DMS 273 (cell line): ENCODE data around the gene NEDD9.

Experiments
- DNase-seq: peaks from one replicate; lab custom pipeline; 2025; ENCODE audit not compliant: unreplicated experiment; lab: John Stamatoyannopoulos, UW

Gene NEDD9, protein sequence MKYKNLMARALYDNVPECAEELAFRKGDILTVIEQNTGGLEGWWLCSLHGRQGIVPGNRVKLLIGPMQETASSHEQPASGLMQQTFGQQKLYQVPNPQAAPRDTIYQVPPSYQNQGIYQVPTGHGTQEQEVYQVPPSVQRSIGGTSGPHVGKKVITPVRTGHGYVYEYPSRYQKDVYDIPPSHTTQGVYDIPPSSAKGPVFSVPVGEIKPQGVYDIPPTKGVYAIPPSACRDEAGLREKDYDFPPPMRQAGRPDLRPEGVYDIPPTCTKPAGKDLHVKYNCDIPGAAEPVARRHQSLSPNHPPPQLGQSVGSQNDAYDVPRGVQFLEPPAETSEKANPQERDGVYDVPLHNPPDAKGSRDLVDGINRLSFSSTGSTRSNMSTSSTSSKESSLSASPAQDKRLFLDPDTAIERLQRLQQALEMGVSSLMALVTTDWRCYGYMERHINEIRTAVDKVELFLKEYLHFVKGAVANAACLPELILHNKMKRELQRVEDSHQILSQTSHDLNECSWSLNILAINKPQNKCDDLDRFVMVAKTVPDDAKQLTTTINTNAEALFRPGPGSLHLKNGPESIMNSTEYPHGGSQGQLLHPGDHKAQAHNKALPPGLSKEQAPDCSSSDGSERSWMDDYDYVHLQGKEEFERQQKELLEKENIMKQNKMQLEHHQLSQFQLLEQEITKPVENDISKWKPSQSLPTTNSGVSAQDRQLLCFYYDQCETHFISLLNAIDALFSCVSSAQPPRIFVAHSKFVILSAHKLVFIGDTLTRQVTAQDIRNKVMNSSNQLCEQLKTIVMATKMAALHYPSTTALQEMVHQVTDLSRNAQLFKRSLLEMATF

DNA sequence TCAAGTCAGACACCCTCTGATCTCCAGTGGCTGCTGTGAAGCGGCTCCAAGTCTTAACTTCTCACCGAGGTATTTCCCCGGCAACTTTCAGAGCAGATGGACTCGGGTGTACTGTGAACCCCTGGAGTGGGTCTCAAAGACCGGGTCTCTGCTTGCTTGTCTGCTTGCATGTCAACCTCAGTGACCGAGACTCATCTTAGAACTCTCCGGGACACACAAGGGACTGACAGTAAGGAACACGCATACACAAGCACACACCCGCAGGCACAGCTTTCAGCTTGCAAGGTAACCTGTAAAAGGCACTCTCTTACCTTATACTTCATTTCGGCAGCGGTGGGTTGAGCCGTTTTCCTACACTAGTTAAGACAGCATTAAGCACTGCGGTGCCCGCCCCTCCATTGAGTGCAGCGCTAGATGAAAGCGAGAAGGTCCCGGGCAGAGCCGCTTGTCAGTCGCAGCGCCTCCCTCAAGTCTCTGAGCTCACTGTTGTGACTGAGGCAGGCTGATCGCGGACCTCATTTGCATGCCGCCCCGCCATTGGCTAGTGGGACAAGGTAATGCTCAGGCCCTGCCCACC lies at the start of gene NEDD9:
Gene NEDD9, minus strand, starts transcription at position 476 of the 577 bp plus-strand sequence. Its CDS starts 153 bp downstream, at position 323.
- peak; percentile 96 for DNase-seq

DNA sequence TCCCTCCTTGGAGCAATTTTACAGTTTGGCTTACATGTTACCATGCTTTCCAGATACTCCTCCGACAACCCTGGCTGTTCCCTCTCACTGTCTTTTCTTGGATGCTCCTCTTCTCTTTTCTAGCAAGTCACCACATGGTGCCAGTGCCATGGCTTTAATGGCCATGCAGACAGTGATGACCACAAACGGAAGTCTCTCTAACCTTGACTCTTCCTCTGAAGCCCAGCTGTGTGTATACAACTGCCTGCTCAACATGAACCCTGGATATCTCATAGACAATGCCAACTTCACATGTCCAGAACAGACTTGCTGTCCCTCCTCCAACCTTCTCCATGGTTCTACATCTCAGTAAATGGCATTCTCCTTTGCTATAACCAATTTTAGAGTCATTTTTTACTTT lies 49.8 kb upstream of the NEDD9 start:
- no peak for DNase-seq

DNA sequence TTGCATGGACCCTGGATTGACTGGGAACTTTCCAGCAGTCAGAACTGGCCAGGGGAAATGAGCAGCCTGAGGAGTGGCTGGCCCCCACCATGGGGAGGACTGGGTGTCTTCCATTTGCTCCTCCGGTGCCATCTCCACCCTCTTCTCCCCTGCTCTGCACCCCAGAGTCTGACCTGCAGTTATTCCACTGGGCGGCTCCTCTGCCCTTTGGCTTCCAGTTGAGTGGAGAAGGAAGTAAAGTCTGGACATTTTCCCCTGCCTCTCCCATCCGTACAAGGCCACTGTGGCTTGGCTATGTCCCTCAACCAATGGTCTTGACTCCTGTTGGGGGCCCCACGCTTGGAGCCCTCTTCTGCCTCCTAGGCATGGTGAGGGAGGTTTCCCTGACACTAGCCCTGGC lies 47.9 kb upstream of the NEDD9 start:
- DNase-seq: no peak

DNA sequence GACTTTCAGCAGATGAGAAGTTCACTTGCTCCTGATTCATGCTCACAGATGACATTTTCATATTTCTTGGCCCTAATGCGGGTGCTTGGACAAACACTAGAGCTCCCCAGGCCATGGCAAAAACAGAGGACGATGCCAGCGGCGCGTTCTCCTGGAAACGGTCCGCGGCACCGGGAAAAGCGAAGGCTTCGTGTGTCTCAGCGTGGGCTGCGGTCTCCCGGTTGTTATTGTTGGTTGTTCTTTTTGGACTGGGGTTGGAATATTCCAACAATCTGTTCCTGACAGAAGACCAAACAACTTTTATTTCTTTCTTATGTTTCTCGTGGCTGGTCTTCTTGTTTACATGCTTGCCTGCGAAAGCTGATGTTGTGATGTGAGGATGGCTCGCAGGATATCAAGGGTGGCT lies 46.8 kb upstream of the NEDD9 start:
- no peak for DNase-seq

DNA sequence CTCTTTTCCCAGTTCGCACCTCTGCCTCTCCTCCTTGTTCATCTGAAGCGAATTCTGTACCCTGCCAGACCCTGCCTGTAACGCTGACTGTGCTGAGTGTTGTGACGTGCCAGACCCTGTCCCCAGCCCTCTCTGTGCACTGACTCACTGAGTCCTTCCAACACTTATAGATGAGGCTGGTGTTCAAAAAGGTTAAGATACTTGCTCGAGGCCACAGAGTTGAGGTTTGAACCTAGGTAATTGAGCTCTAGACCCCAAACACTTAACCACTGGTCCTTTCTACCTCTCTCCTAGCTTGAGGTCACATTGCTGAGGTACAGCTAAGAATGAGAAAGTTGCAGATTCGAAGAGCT lies 45.7 kb upstream of the NEDD9 start:
- no peak for DNase-seq

DNA sequence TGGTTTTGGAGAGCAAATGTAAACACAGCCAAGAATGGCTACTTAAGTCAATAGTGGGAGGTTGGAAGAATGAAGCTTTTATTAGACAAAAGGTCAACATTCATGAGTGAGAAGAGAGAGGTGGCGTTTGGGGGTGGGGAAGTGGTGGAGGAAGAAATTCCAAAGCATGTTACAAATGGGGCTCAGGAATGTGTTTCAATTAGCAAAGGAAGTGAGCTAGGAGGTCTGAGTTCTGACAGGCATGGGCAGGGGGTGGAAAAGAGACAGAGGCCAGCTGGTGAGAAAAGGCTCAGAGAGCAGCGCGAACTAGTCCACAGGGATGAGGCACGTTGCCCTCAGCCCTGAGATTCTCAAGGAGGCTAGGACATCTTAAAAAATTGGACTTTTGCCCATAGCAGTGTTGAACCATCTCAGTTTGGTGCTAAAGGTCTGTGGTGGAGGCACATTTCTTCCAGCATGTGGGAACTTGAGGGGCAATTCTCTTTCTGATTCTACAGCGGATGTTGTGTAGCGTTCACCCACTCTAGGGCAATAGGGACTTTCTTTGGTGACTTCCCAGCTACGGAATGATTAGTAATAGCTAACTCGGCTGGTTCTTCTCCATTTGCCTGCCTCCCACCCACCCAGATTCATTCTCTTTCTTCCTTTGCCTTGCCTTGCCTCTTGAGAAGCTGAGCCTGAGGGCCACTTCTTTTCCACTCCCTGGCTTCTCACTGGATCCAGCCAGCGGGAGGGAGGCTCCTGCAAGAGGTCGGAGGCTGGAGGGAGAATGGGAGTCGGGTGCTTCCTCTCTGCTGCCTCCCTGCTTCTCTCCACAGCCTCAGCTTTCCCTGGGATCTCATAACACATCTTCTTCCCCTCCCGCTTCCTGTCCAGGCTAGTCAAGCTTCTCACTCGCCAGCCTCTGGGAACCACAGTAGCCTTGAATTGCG lies 45.1 kb upstream of the NEDD9 start:
- DNase-seq: no peak

DNA sequence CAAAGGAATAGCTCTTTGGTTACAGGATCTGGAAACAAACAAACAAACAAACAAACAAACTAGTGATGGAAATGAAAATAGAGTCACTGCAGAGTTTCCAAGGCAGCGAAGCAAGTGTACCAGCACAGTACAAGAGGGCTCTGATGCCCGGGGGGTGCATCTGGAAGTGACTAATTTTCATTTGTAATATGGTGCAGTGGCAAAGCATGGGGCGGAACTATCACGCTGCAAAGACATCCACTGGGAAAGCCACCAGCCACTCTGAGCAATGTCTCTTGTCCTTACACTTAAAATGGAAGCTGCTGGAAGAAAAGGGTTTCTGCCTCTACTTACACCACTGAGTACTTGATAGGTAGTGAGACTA lies 44.4 kb upstream of the NEDD9 start:
- DNase-seq: no peak

DNA sequence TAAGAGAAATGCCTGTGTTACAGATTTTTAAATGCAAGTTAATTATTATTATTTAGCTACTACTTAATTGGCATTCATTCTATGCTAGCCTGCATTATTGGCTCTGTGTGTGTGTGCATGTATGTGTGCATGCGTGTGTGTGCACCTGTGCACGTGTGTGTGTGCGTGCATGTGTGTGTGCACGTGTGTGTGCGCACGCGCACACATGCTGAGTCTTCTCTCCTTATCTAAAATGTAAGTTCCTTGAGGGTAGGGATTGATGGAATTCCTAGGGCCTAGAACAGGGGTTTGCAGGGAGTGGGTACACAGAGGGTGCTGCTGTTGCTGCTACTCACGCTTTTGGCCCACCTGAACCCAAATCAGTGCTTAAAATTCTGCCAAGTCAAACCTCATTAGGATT lies 43.8 kb upstream of the NEDD9 start:
- no peak for DNase-seq

DNA sequence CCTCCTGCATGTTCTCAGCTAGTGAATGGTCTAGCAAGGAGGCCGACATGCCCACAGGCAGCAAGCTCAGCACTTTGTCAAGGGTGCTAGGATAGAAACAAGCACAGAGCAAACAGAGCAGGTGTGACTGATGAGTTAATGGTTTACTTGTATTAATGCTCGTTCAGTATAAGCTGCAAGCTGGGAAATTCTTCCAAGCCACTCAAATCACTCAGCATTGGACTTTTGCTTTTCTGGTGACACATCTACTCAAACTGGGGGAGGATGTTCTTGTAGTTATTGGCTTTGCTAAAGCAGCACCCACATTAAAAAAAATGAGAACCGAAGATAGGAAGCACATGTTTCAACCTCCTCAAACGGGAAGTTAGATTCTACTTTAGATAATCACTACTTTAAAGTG lies 43.1 kb upstream of the NEDD9 start:
- no peak for DNase-seq

DNA sequence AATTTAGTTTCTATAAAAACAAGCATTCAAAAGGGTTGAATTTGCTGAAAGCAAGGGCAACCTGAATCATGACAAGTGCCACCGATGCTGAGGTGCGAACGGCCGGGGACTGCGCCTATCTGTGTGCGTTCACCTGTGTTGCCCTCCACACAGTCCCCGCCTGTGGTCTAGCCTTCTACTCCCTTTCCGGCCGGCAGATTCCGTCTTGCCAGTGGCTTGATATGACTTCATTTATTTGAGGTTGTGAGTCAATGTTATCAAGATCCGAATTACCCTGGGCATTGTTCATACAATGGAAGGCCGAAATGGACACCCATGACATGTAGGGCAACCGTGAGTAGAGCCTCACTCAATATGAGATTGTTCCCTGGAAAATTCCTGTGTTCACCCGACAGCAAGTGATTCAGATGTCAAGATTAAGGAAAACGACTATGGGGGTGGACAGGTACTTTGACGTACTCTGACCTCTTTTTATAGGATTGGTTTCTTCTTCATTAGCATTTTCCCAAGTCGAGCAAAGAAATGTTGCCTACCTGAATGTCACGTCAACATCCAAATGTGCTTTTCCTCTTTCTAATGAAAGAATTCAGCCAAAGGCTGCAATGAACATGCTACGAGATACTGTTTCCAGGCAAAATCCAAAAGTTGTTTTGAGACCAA lies 41.1 kb upstream of the NEDD9 start:
- no peak for DNase-seq

DNA sequence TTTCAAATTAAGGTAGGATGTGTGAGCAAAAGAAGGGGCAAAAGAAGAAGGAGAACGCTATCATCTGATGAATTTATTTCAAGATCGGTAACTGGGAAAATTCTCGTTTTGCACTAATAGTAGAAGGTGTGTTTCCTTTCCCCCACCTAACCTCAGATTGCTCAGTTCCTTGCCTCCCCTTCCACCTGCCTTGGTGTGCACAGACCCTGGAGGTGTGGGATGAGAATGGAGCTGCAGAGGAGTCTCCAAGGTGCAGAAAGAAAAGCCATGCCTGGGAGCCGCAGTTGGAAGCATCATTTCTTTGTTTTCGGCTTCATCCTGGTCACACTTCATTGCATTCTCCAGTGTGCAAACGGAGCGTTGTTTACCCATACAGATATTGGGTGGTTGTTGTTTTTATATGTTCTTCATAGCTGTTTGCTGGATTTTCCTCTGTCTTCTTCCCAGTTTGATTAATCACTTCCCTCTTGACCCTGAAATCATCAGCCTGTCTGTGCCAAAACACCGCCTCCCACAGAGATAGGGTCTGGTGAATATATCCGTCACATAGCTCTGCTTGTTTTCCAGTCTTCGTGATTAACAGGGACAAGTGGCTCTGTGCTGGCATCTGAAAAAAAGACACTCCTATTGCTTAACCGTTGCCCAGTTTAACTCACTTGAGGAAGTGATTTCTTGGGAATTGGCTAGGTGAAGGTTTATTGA lies 40.2 kb upstream of the NEDD9 start:
- no peak for DNase-seq

DNA sequence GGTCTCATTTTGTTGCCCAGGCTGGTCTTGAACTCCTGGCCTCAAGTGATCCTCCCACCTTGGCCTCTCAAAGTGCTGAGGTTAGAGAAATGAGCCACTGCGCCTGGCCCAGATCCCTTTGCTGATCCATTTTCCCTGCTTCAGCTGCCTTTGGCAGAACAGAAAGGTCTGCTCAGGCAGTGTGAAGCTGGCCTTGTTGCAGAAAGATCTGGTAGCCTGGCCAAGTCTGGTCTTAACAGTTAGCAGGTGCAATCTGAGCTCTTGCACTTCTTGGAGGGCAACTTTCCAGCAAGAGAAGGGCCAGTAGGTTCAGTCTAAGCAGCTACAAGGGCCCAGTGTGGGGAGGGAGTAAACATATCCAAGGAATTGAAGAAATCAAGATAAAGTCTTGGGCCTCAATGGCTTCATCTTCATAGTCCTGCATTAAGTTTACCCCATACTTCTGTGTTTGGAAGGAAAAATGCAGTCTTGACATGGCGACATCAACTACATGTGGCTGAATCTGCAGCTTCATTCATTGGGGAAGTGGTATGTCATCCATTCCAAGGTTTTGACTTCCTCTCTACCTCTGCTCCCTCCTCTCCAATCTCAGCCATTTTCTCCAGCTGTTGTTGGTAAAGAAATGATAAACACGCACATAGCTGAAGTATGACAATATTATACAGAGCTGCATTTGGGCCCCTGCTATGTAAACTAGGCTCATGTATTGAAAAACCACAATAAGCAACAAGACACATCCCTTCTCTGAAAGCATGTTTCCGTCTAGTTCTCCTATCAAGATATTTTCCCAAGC lies 39.0 kb upstream of the NEDD9 start:
- no peak for DNase-seq

DNA sequence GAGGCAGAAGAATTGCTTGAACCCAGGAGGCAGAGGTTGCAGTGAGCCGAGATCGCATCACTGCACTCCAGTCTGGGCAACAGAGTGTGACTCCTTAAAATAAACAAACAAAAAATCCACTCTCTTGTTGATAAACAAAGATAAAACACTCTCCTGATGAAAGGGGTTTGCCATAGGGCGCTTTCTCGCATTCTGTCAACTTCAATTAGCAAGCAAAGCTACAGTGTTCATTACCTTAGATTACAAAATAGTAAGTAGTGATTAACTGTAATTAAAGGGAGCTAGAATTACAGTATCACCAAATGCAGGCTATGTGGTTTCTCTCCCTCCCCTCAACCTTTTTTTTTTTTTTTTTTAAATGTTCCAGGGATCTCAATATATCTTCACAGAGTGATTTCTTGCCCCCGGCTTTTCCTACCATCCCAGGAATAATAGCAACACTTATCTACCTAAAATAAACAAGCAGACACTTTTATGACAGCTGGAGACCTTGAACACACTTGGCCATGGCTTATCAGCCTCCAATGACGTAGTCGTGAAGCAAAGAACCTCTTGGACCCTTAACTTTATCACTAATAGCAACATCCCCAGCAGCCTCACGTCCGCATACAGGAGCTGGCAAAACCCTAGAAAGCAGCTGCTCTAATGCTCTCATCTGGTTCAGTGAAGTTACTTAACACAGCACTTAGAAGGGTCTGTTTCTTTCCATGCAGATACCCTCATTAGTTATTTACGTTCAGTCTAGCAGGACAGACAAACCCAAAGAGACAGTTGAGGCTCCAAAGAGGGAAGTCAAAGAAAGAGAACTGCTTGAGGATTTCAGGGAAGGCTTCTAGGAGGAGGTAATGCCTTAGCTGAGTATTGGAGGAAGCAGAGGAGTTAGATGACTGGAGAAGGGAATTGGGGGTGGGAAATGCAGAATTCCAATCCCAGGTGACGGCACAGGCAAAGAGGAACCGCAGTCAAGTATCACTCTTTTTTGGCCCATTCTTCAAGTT lies 37.9 kb upstream of the NEDD9 start:
- peak; percentile 8 for DNase-seq

DNA sequence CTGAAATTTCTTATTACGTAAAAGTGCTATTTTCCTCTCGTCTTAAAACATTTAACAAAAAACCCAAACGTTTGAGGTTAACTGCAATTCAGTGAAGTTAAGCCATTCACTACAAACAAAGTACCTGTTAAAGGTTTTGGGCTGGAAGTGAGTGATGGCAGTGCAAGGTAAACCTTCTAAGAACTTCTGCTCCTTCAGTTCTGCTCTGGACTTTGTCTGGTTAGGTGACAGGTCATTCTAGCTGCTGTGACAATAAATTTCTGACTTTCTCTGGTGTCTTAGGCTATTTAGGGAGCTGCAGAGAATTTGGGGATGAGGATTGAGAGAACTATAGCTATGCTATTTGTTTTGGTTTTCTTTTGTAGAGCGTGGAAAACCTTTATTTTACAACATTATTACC lies 36.5 kb upstream of the NEDD9 start:
- no peak for DNase-seq

DNA sequence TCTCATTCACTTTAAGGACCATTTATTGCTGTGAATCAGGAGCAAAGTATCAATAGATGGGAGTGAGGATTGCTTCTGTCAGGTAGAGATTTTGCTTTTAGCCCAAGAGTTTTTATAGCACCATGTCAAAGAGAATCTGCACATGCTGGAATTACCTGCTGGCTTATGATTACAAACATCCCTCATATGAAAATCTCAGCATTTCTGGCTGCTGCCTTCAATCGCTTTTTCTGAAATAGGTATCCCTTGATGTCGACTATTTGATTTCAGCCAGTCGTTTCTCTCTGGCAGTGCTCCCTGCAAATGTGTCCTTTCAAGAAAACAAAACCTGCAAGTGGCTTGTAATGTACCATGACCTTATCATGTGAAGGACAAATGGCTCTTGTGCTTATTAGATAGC lies 34.5 kb upstream of the NEDD9 start:
- DNase-seq: no peak

DNA sequence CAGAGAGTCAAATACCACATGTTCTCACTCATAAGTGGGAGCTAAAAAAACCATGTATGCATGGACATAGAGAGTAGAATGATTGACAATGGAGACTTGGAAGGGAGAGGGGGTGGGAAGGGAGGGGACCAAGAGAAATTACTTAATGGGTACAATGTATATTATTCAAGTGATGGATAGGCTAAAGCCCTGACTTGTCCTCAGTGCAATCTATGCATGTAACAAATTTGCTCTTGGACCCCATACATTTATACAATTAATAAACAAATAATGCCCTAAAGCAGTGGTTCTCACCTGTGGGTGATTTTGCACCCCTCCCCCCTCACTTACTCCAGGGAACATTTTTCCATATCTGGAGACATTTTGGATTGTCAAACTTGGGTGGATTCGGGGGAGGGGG lies 33.5 kb upstream of the NEDD9 start:
- DNase-seq: no peak

DNA sequence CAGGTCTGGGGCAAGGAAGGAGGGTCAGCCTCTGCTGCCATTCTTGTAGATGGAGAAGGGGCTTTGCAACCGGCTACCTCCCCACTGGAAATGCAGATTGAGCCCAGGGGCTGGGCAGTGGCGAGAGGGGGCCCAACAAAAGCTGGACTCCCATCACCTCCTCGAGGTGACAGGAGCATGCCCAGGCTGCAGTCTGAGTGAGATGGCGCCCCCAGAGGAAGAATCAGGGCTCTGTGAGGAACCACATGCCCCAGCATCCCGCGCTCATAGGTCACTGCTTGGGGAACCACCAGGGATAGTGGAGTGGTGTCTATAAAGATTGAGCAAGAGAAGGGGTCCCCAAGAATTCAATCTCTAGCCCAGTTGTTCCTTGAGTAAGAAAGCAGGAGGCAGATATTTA lies 31.6 kb upstream of the NEDD9 start:
- no peak for DNase-seq

DNA sequence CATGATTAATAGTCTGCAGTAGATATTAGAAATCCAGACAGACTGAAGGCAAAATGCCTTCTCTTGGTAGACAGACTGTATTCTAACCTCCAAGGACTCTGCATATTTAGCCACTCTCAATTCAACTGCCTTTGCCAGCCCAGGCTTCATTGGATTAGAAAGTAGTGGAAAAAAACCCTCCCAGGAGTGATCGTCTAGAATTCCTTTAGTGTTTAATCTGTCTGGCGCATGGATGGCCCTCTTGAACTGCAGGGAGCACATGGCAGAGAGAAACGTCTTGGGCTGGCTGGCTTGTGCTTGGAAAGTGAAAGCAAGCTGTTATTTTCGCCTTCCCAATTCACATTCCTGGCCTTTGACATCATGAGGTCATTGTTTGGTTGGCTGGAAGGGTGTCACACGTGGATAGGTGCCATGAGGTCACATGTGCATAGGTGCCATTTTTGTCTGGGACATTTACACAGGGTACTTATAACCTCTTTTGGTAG lies 30.9 kb upstream of the NEDD9 start:
- DNase-seq: peak; percentile 51
